Activated T-cell treated with anti-CD3 and anti-CD28 coated beads, Interleukin-2, amount 50 U/mL, for 24 hours (primary cell): Measurements from ENCODE around the gene GJA1.
"Not testable (repeated sequence)": the region's sequence is repeated elsewhere in the genome, so short reads cannot be mapped to it uniquely, and the experiment has no call there.

Experiments
- DNase-seq: peaks from one replicate; pipeline ENCODE4 v3.0.0-alpha.2; 2020
- H3K27ac Mint-ChIP-seq: 2 replicates; pipeline ENCODE4 v1.8.0; 2020; ENCODE audit warnings: mild to moderate bottlenecking, mixed read lengths
- H3K27me3 Mint-ChIP-seq: 2 replicates; pipeline ENCODE4 v1.8.0; 2020; ENCODE audit warnings: mixed read lengths
- H3K36me3 Mint-ChIP-seq: 2 replicates; pipeline ENCODE4 v1.8.0; 2020; ENCODE audit warnings: low read depth, mixed read lengths
- H3K4me1 Mint-ChIP-seq: 2 replicates; pipeline ENCODE4 v1.8.0; 2020; ENCODE audit warnings: low read depth, mixed read lengths
- H3K4me3 Mint-ChIP-seq: 2 replicates; pipeline ENCODE4 v1.8.0; 2020; ENCODE audit warnings: mild to moderate bottlenecking, moderate library complexity, mixed read lengths
- H3K9me3 Mint-ChIP-seq: 2 replicates; pipeline ENCODE4 v1.8.0; 2020; ENCODE audit warnings: mixed read lengths

The GJA1 gene

DNA sequence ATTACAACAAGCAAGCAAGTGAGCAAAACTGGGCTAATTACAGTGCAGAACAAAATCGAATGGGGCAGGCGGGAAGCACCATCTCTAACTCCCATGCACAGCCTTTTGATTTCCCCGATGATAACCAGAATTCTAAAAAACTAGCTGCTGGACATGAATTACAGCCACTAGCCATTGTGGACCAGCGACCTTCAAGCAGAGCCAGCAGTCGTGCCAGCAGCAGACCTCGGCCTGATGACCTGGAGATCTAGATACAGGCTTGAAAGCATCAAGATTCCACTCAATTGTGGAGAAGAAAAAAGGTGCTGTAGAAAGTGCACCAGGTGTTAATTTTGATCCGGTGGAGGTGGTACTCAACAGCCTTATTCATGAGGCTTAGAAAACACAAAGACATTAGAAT, 12.3 kb downstream of the GJA1 start:
- H3K4me3 Mint-ChIP-seq, DNase-seq, H3K27ac Mint-ChIP-seq, H3K4me1 Mint-ChIP-seq, H3K27me3 Mint-ChIP-seq, H3K36me3 Mint-ChIP-seq, H3K9me3 Mint-ChIP-seq: not testable (repeated sequence)

DNA sequence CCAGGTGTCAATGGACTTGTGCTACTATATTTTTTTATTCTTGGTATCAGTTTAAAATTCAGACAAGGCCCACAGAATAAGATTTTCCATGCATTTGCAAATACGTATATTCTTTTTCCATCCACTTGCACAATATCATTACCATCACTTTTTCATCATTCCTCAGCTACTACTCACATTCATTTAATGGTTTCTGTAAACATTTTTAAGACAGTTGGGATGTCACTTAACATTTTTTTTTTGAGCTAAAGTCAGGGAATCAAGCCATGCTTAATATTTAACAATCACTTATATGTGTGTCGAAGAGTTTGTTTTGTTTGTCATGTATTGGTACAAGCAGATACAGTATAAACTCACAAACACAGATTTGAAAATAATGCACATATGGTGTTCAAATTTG, 13.1 kb downstream of the GJA1 start:
- not testable (repeated sequence) for H3K27me3 Mint-ChIP-seq, DNase-seq, H3K4me3 Mint-ChIP-seq, H3K27ac Mint-ChIP-seq, H3K36me3 Mint-ChIP-seq, H3K9me3 Mint-ChIP-seq, H3K4me1 Mint-ChIP-seq

DNA sequence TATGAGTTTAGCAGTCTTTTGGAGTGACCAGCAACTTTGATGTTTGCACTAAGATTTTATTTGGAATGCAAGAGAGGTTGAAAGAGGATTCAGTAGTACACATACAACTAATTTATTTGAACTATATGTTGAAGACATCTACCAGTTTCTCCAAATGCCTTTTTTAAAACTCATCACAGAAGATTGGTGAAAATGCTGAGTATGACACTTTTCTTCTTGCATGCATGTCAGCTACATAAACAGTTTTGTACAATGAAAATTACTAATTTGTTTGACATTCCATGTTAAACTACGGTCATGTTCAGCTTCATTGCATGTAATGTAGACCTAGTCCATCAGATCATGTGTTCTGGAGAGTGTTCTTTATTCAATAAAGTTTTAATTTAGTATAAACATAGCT, 13.9 kb downstream of the GJA1 start:
- H3K27me3 Mint-ChIP-seq = no peaks in the 10 kb centered on the region
- no peaks in the 10 kb centered on the region for H3K9me3 Mint-ChIP-seq
- no peaks in the 10 kb centered on the region for H3K36me3 Mint-ChIP-seq
- no peak overlapping the region for H3K27ac Mint-ChIP-seq
- no peak overlapping the region for H3K4me3 Mint-ChIP-seq
- DNase-seq = no peak
- H3K4me1 Mint-ChIP-seq = no peaks in the 10 kb centered on the region

DNA sequence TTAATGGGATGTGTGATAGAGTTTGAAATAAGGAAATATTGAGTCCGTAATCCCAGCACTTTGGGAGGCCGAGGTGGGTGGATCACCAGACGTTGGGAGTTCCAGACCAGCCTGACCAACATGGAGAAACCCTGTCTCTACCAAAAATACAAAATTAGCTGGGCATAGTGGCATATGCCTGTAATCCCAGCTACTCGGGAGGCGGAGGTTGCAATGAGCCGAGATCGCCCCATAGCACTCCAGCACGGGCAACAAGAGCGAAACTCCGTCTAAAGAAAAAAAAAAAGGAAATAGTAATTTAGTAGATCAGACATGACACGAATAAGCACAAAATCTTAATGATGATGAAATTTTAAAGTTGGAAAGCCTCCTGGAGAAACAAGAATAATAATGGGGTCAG, 14.8 kb downstream of the GJA1 start:
- Mint-ChIP-seq H3K4me3 (no peak overlapping the region), H3K27ac (no peak overlapping the region), H3K4me1 (no peaks in the 10 kb centered on the region)

DNA sequence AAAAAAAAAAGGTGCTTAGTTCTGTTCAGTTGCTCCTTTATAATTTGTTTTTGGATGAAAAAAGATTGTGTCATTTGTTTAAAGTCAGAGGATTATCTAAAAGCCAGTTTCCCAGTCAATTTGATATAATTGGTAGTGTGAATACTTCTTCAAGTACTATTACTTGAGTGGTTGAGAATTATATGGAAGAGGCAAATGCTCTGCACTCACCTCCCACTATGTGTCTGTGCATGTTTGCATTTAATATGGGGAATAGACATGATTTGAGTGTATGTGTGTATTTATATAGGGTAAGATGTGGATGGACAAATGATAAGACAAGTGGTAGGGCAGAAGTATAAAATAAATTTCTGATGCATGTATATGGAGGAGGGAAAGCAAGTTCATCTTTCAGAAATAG, 15.8 kb downstream of the GJA1 start:
- H3K36me3 Mint-ChIP-seq = no peaks in the 10 kb centered on the region
- H3K27me3 Mint-ChIP-seq = no peaks in the 10 kb centered on the region
- no peak overlapping the region for H3K27ac Mint-ChIP-seq
- H3K4me3 Mint-ChIP-seq = no peak overlapping the region
- DNase-seq = no peak
- no peaks in the 10 kb centered on the region for H3K4me1 Mint-ChIP-seq
- no peaks in the 10 kb centered on the region for H3K9me3 Mint-ChIP-seq

More for the DNA sequence above, 14.8 kb downstream of the GJA1 start:
- no peak for DNase-seq
- no peaks in the 10 kb centered on the region for H3K27me3 Mint-ChIP-seq
- H3K36me3 Mint-ChIP-seq = no peaks in the 10 kb centered on the region
- no peaks in the 10 kb centered on the region for H3K9me3 Mint-ChIP-seq

DNA sequence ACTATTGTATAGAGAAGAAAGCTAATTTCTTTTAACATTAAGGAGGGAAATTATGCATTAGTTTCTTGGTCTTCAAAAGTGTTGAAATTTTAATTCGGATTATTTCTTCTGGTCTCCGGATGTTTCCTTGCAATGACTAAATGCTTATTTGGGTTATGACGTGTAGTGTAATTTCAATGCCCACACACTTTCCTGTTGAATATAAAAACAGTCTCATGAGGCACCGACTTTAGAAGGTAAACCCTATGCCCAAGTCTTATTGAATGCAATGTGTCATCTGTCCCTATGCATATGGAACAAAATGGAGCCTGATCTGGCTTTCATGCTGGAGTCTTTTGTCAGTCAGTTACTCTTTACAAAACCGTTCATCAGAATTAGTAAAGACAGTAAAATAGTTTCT, 17.7 kb downstream of the GJA1 start:
- no peaks in the 10 kb centered on the region for H3K27me3 Mint-ChIP-seq
- no peaks in the 10 kb centered on the region for H3K36me3 Mint-ChIP-seq
- no peaks in the 10 kb centered on the region for H3K9me3 Mint-ChIP-seq
- H3K4me3 Mint-ChIP-seq = no peak overlapping the region
- H3K4me1 Mint-ChIP-seq = no peaks in the 10 kb centered on the region
- DNase-seq = no peak
- no peak overlapping the region for H3K27ac Mint-ChIP-seq

DNA sequence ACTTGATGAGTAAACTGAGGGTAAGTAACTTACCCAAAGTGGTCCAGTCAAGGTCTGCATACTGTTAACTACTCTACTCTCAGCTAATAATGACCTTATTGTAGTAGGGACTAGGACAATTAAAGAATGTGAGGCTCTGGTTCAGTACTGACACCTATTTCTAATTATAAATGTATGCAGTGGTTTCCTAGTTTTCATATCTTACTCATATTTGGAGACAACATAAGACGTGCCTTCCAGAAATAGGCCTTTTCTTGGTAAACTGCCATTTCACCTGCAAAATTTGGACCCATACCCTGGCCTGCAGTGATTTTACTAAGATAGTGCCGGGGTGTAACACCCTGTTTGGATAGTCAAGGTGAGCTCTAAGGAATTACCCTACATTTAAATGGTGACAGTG, 24.7 kb downstream of the GJA1 start:
- Mint-ChIP-seq H3K27ac (no peak overlapping the region), H3K27me3 (no peaks in the 10 kb centered on the region), H3K4me3 (no peak overlapping the region), H3K36me3 (no peaks in the 10 kb centered on the region), H3K4me1 (no peaks in the 10 kb centered on the region), H3K9me3 (no peaks in the 10 kb centered on the region)
- no peak for DNase-seq

DNA sequence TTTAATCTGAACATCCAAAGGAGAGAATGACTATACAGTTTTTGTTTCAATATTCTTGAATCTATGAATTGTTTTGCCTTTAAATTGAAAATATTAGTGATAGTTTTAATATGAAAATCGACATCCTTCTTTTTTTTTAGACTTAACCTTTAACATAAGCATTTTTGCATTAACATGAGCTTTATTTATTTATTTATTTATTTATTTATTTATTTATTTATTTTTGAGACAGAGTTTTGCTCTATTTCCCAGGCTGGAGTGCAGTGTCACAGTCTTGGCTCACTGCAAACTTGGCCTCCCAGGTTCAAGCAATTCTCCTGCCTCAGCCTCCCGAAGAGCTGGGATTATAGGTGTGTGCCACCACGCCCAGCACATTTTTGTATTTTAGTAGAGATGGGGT, 27.6 kb downstream of the GJA1 start:
- Mint-ChIP-seq H3K4me3 (no peak overlapping the region), H3K9me3 (no peaks in the 10 kb centered on the region), H3K27me3 (no peaks in the 10 kb centered on the region), H3K4me1 (no peaks in the 10 kb centered on the region), H3K27ac (no peak overlapping the region), H3K36me3 (no peaks in the 10 kb centered on the region)
- no peak for DNase-seq

DNA sequence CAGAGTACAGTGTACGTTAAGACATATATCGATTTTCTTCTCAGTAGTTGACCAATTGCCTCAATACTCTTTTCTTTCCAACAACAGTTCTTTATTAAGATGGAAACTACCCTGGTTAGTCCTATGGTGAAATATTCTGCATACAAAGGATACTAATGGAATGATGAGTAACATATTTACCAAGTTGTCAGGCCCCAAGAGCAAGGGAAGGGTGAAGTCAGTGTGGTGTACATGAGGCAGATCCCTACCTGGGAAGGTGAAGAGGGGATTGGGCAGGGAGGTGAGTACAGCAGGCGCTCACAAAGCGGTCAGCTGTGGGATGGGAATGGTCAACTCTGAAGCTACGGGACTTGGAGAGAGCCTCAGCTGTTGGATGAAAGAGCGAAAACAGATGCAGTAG, 29.7 kb downstream of the GJA1 start:
- H3K4me3 Mint-ChIP-seq = no peak overlapping the region
- DNase-seq = no peak
- H3K27ac Mint-ChIP-seq = no peak overlapping the region
- no peaks in the 10 kb centered on the region for H3K4me1 Mint-ChIP-seq
- H3K9me3 Mint-ChIP-seq = no peaks in the 10 kb centered on the region
- no peaks in the 10 kb centered on the region for H3K27me3 Mint-ChIP-seq
- no peaks in the 10 kb centered on the region for H3K36me3 Mint-ChIP-seq

DNA sequence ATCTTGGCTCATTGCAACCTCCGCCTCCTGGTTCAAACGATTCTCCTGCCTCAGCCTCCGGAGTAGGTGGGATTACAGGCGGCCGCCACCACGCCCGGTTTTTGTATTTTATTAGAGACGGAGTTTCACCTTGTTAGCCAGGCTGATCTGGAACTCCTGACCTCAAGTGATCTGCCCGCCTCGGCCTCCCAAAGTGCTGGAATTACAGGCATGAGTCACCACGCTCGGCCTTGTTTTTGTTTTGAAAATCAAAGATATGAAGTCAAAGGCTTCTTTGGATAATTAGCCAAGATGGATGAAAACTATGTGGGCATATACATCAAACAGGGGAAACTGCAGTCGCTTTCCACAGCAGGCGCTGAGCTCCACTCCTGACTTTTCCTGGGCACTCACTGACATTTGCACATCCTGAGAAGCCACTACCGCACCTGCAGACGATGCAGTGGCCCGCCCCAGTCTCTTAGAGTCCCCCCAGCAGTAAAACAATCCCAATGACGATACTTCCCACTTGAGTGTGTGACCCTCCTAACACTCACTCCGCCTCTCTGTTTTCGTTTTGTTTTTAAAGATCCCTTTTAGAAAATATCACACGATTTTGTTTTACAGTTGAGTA, 44.1 kb downstream of the GJA1 start:
- H3K36me3 Mint-ChIP-seq = no peaks in the 10 kb centered on the region
- H3K9me3 Mint-ChIP-seq = no peaks in the 10 kb centered on the region
- H3K4me1 Mint-ChIP-seq = no peaks in the 10 kb centered on the region
- DNase-seq = no peak
- no peak overlapping the region for H3K4me3 Mint-ChIP-seq
- no peaks in the 10 kb centered on the region for H3K27me3 Mint-ChIP-seq
- H3K27ac Mint-ChIP-seq = no peak overlapping the region

DNA sequence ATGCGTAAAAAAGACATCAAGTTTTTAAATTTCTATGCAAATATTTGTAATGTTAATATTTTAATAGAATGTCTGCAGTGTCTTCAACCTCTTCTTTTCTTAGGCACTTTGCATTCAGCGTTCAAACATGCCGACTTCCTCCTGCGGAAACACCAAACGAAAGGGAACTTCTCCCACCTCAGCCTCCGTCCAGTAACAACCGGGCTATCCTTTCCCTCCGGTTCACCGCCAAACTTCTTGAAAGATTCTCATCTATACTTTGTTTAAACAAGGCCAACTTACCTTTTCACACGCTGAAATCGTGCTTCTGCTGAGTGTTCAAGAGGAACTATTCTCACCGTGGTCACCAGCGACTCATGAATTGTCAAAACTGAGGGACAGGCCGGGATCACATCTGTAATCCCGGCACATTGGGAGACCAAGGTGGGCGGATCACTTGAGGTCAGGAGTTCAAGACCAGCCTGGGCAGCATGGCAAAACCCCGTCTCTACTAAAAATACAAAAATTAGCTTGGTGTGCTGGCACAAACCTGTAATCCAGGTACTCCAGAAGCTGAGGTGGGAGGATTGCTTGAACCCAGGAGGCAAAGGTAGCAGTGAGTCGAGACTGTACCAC, 44.8 kb downstream of the GJA1 start:
- Mint-ChIP-seq H3K27ac (no peak overlapping the region), H3K36me3 (no peaks in the 10 kb centered on the region), H3K4me1 (no peaks in the 10 kb centered on the region), H3K27me3 (no peaks in the 10 kb centered on the region), H3K9me3 (no peaks in the 10 kb centered on the region), H3K4me3 (no peak overlapping the region)
- no peak for DNase-seq

DNA sequence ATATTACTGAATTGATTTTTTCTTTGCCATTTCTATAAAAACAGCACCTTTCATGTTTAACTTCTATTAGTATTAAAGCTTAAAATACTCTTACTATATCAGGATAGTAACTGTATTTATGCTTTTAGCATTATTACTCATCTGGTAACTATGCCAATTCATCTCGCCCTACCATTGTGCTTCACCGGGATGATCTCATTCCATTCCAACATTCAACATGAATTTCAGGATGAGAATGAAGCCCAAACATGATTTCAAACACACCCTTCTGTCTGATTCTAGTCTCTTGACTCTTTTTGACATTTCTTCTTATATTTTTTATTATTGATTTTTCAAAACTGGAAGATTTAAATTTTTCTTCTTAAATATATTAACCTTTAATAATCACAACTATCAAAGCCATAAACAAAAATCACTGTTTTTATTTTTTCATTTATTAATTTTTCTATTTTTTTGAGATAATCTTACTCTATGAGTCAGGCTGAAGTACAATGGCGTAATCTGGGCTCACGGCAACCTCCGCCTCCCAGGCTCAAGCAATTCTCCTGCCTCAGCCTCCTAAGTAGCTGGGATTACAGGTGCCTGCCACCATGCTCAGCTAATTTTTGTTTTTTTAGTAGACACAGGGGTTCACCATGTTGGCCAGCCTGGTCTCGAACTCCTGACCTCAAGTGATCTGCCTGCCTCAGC, 46.7 kb downstream of the GJA1 start:
- H3K27ac Mint-ChIP-seq = no peak overlapping the region
- no peak for DNase-seq
- H3K9me3 Mint-ChIP-seq = no peaks in the 10 kb centered on the region
- H3K27me3 Mint-ChIP-seq = no peaks in the 10 kb centered on the region
- H3K4me3 Mint-ChIP-seq = no peak overlapping the region
- no peaks in the 10 kb centered on the region for H3K4me1 Mint-ChIP-seq
- no peaks in the 10 kb centered on the region for H3K36me3 Mint-ChIP-seq

DNA sequence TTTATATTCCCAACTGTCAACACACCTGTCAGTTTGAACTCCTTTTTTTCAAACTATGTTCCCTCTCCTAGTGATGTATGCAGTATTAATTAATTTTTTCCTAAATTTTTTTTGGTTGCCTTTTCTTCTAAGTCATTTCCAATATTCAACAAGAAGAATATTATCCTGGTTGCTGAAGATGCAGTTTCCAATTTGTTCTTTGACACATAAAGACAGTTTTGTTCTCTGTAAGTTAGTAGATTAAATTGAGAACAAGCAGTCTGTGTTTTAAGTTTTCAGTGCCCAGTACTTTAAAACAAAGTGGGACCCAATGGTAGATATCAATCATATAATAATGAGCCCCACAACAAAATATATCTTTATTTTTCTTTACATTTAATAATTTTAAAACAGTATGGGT, 47.3 kb downstream of the GJA1 start:
- Mint-ChIP-seq H3K27me3 (no peaks in the 10 kb centered on the region), H3K36me3 (no peaks in the 10 kb centered on the region)

DNA sequence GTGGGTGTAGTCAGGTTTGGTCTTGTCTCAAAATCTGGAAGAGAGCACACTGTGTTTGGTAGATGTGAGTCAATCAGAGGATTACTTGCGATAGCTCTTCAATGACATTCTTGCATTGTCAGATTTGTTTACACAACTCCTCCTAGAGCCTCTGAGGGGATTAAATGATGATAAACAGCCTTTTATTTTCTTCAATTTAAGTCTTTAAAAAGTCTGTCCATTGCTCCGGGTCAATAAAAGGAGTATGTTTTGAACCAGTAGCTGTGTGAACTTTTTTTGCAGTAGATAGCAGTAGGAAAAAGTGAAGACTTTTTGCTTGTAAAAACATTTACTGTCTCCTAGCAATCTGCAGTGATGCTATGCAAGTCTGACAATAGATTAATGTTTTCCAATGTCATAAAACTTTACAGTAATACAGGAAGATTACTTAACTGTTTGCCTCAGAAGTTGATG, 49.9 kb downstream of the GJA1 start:
- Mint-ChIP-seq H3K27me3 (no peaks in the 10 kb centered on the region), H3K4me1 (no peaks in the 10 kb centered on the region), H3K4me3 (no peak overlapping the region), H3K27ac (no peak overlapping the region), H3K9me3 (no peaks in the 10 kb centered on the region), H3K36me3 (no peaks in the 10 kb centered on the region)
- DNase-seq = no peak

More for the DNA sequence above, 47.3 kb downstream of the GJA1 start:
- no peak overlapping the region for H3K27ac Mint-ChIP-seq
- DNase-seq = no peak
- H3K4me1 Mint-ChIP-seq = no peaks in the 10 kb centered on the region
- no peak overlapping the region for H3K4me3 Mint-ChIP-seq
- H3K9me3 Mint-ChIP-seq = no peaks in the 10 kb centered on the region

DNA sequence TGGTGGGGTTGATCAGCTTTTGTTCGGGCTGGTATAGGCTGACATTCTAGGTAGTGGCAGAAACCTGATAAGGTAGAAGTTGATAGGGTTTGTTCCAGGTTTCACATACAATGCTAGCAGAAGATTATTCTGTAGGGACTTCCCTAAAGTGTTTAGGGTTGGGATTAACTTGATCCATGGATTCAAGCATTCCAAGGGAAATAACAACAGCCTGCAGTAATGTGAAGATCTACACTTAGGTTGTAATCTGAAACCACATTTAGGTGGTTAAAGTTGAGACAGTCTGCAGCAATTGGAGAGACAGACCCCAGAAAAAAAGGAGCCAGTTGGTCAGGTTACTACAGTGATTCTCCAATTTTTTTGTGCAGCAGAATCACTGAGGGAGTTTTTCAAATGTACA, 56.1 kb downstream of the GJA1 start:
- no peak overlapping the region for H3K27ac Mint-ChIP-seq

More for the DNA sequence above, 56.1 kb downstream of the GJA1 start:
- no peaks in the 10 kb centered on the region for H3K36me3 Mint-ChIP-seq
- H3K4me1 Mint-ChIP-seq = no peaks in the 10 kb centered on the region
- H3K9me3 Mint-ChIP-seq = no peaks in the 10 kb centered on the region
- no peak for DNase-seq
- H3K27me3 Mint-ChIP-seq = no peaks in the 10 kb centered on the region
- no peak overlapping the region for H3K4me3 Mint-ChIP-seq
